HepG2 (cell line): ENCODE measurements around the gene CCL3. TPM values are rescaled to one million over a fixed set of nuclear protein-coding genes. Genes with fewer than 3 reads are reported as not detected.

ENCODE experiments used
- ATAC-seq: fragments of 200-7000 bp; cut with Tn5 transposase; 3 replicates; pipeline ENCODE4 v1.9.1; 2020; ENCODE audit warnings: mild to moderate bottlenecking, moderate library complexity
- BruUV-seq: library from RNA; stranded (reverse); fragments of 400-500 nt; replicated peaks from 2 replicates; lab custom pipeline; 2021; lab: Mats Ljungman, UMichigan
- CTCF ChIA-PET: fragments of 300-600 bp; formaldehyde crosslinking; extraction: SDS; loops from one replicate; lab custom pipeline; 2021; ENCODE audit warnings: low total read pairs, inconsistent platforms, low intra/inter-chr PET ratio; lab: Yijun Ruan, JAX
- POLR2A ChIA-PET: fragments of 350-600 bp; sonication (Branson Sonifier 250); formaldehyde crosslinking; loops from one replicate; lab custom pipeline; 2020; ENCODE audit warnings: antibody characterized with exemption, inconsistent platforms; lab: Yijun Ruan, JAX
- DNase-seq: peaks from one replicate; pipeline ENCODE4 v3.0.0-alpha.2; 2015; ENCODE audit warnings: low spot score
- FAIRE-seq: peaks from 3 replicates; lab custom pipeline; 2011; peaks lifted over from hg19 to GRCh38; lab: Jason Lieb, UNC
- H2AFZ ChIP-seq: one replicate; pipeline ENCODE4 v1.6.1; 2011; ENCODE audit warnings: low read length, inconsistent platforms
- H3K27ac ChIP-seq: fragments of 300-600 bp; 3 replicates; pipeline ENCODE4 v1.8.0; 2011; ENCODE audit warnings: mixed run types, mild to moderate bottlenecking, mixed read lengths, low read length, inconsistent platforms; ENCODE audit not compliant: insufficient read depth; ENCODE audit errors: extremely low read length
- H3K27me3 ChIP-seq, 2 experiments: fragments of 200-600 bp in 1 of 2; 2 replicates in 1 of 2; 3 replicates in 1 of 2; pipeline versions ENCODE4 v1.6.0 to v1.8.0; 2011; ENCODE audit warnings: low read length in 2 of 2, mild to moderate bottlenecking in 2 of 2, moderate library complexity in 2 of 2, inconsistent platforms in 1 of 2; ENCODE audit not compliant: insufficient read depth in 2 of 2, control insufficient read depth in 1 of 2
- H3K36me3 ChIP-seq, 2 experiments: fragments of 200-600 bp in 1 of 2; replicated peaks in 1 of 2; 2 replicates in 1 of 2; 3 replicates in 1 of 2; pipeline versions ENCODE4 v1.5.1 to v1.8.0; 2011; ENCODE audit warnings: low read length in 2 of 2, inconsistent platforms in 1 of 2; ENCODE audit not compliant: insufficient read depth in 2 of 2, control insufficient read depth in 1 of 2
- H3K4me1 ChIP-seq: 2 replicates; pipeline ENCODE4 v1.5.1; 2012; ENCODE audit warnings: low read length, inconsistent platforms; ENCODE audit not compliant: insufficient read depth
- H3K4me2 ChIP-seq: 2 replicates; pipeline ENCODE4 v1.6.0; 2011; ENCODE audit warnings: low read depth, low read length, inconsistent platforms
- H3K4me3 ChIP-seq, 3 experiments: fragments of 200-600 bp in 1 of 3; sonication (generic), shearing (Covaris generic) in 1 of 3; replicated peaks in 1 of 3; 2 replicates each; pipeline ENCODE4 v1.5.1; 2011 to 2016; ENCODE audit warnings: low read length in 3 of 3, inconsistent platforms in 2 of 3, low read depth in 2 of 3, mild to moderate bottlenecking in 2 of 3, control low read depth in 1 of 3, mixed read lengths in 1 of 3; ENCODE audit not compliant: insufficient read depth in 1 of 3
- H3K79me2 ChIP-seq: one replicate; pipeline ENCODE4 v1.6.1; 2011; ENCODE audit warnings: low read length, inconsistent platforms; ENCODE audit not compliant: insufficient read depth
- H3K9ac ChIP-seq: 2 replicates; pipeline ENCODE4 v1.6.0; 2011; ENCODE audit warnings: mild to moderate bottlenecking, low read depth, low read length, inconsistent platforms; ENCODE audit not compliant: insufficient read depth
- H3K9me3 ChIP-seq: 2 replicates; pipeline ENCODE4 v1.5.1; 2012; ENCODE audit warnings: mild to moderate bottlenecking, low read length
- H4K20me1 ChIP-seq: 2 replicates; pipeline ENCODE4 v1.6.0; 2011; ENCODE audit warnings: inconsistent platforms, mild to moderate bottlenecking, low read length, moderate library complexity; ENCODE audit not compliant: insufficient read depth
- HMG20A ChIP-seq: IDR thresholded peaks from 2 replicates; pipeline ENCODE4 v1.6.1; 2016; ENCODE audit warnings: borderline replicate concordance
- HOXA3 ChIP-seq: sonication (generic); formaldehyde crosslinking; IDR thresholded peaks from 2 replicates; pipeline ENCODE4 v1.5.0; 2020; ENCODE audit warnings: missing genetic modification reagents
- KDM5B ChIP-seq: sonication (generic); formaldehyde crosslinking; IDR thresholded peaks from 2 replicates; pipeline ENCODE4 v1.4.0; 2020; ENCODE audit warnings: missing genetic modification reagents, mild to moderate bottlenecking, borderline replicate concordance
- KDM6A ChIP-seq: IDR thresholded peaks from 2 replicates; pipeline ENCODE4 v1.6.1; 2016; ENCODE audit warnings: low read depth
- RBM39 ChIP-seq: fragments of 200-400 bp; formaldehyde crosslinking; IDR thresholded peaks from one replicate; pipeline ENCODE4 v1.6.1; 2018; ENCODE audit warnings: antibody characterized with exemption, mild to moderate bottlenecking, low read depth, low read length; ENCODE audit not compliant: poor library complexity, severe bottlenecking
- SAP130 ChIP-seq: IDR thresholded peaks from 2 replicates; pipeline ENCODE4 v1.6.1; 2016; ENCODE audit warnings: low read depth
- SP140L ChIP-seq: sonication (generic); formaldehyde crosslinking; IDR thresholded peaks from 2 replicates; pipeline ENCODE4 v1.4.0; 2020; ENCODE audit warnings: missing genetic modification reagents, borderline replicate concordance
- ZFP1 ChIP-seq: IDR thresholded peaks from 2 replicates; pipeline ENCODE4 v1.6.1; 2016
- ZNF224 ChIP-seq: sonication (generic); formaldehyde crosslinking; IDR thresholded peaks from 2 replicates; pipeline ENCODE4 v1.5.0; 2020; ENCODE audit warnings: mild to moderate bottlenecking, missing genetic modification reagents
- ZNF282 ChIP-seq: fragments of 450-650 bp; IDR thresholded peaks from 2 replicates; pipeline ENCODE4 v1.6.1; 2018; ENCODE audit not compliant: partially characterized antibody
- ZNF292 ChIP-seq: sonication (generic); formaldehyde crosslinking; IDR thresholded peaks from 2 replicates; pipeline ENCODE4 v1.8.1; 2022; ENCODE audit warnings: mild to moderate bottlenecking, low read depth, missing genetic modification reagents, borderline replicate concordance
- ZNF775 ChIP-seq: sonication (generic); formaldehyde crosslinking; IDR thresholded peaks from 2 replicates; pipeline ENCODE4 v1.4.0; 2020; ENCODE audit warnings: missing genetic modification reagents, mild to moderate bottlenecking, moderate library complexity, borderline replicate concordance
- ZSCAN29 ChIP-seq: sonication (generic); formaldehyde crosslinking; conservative IDR thresholded peaks from 2 replicates; pipeline ENCODE4 v1.4.0; 2020; ENCODE audit warnings: mild to moderate bottlenecking, missing genetic modification reagents
- WGBS: methylation state at CpG from one replicate; pipeline ENCODE4 v1.1.6; 2017; ENCODE audit warnings: low lambda C conversion rate; 5-methylcytosine and 5-hydroxymethylcytosine counted together
- in situ Hi-C: cut with HindIII; loops from 2 replicates; pipeline ENCODE4 v1.10.0; 2017; ENCODE audit warnings: low pct_unique_long_range_greater_than_20kb; ENCODE audit not compliant: extremely low pct_ligation_motif_present
- intact Hi-C: fragments of 100-400 bp; cut with micrococcal nuclease; formaldehyde crosslinking; loops from one replicate; pipeline ENCODE4 v1.10.0; 2022; ENCODE audit not compliant: unreplicated experiment
- polyA plus RNA-seq, 8 experiments: library from polyadenylated mRNA; depleted of rRNA in 3 of 8; stranded (reverse) in 7 of 8; unstranded in 1 of 8; fragments of >200 nt; fragmentation: Illumina TruSeq in 4 of 8; extraction: Trizol in 4 of 8; gene quantifications; 2 replicates each; pipeline versions ENCODE4 v1.2.1 to v1.2.3, GENCODE V29; 2011 to 2016; ENCODE audit warnings: low read depth in 4 of 8, missing spikeins in 1 of 8, mixed read lengths in 1 of 8; ENCODE audit not compliant: insufficient read depth in 1 of 8
- total RNA-seq, 5 experiments: library from RNA; depleted of rRNA; stranded (reverse); fragments of >200 nt; fragmentation: Illumina TruSeq; extraction: Trizol; gene quantifications; 2 replicates each; pipeline ENCODE4 v1.2.3, GENCODE V29; 2016; ENCODE audit warnings: low read depth in 1 of 5
- TF ChIP-seq, protein P1 (sequence below): sonication (generic); formaldehyde crosslinking; IDR thresholded peaks from 2 replicates; pipeline ENCODE4 v1.8.1; 2022; ENCODE audit warnings: mild to moderate bottlenecking, missing genetic modification reagents
- TF ChIP-seq, protein P2 (sequence below): fragments of 450-650 bp; IDR thresholded peaks from 2 replicates; pipeline ENCODE4 v1.6.1; 2017
- TF ChIP-seq, protein P3 (sequence below): sonication (generic); formaldehyde crosslinking; IDR thresholded peaks from 2 replicates; pipeline ENCODE4 v1.8.0; 2022; ENCODE audit warnings: low read depth, missing genetic modification reagents
- TF ChIP-seq, protein P4 (sequence below): sonication (generic); formaldehyde crosslinking; IDR thresholded peaks from 2 replicates; pipeline ENCODE4 v1.8.0; 2022; ENCODE audit warnings: missing genetic modification reagents, mild to moderate bottlenecking, borderline replicate concordance
- TF ChIP-seq, protein P5 (sequence below), 2 experiments: sonication (generic) in 1 of 2; formaldehyde crosslinking in 1 of 2; IDR thresholded peaks; 2 replicates each; pipeline versions ENCODE4 v1.4.0 to v1.6.1; 2018 to 2020; ENCODE audit warnings: missing genetic modification reagents in 2 of 2, borderline replicate concordance in 1 of 2, low read depth in 1 of 2, mild to moderate bottlenecking in 1 of 2, missing biosample characterization in 1 of 2

Gene CCL3
- total and polyA plus RNA-seq, 2 of the 13 experiments (the other 11 are each of a cell fraction or from before 2014, with no cell fraction given): not detected

DNA sequence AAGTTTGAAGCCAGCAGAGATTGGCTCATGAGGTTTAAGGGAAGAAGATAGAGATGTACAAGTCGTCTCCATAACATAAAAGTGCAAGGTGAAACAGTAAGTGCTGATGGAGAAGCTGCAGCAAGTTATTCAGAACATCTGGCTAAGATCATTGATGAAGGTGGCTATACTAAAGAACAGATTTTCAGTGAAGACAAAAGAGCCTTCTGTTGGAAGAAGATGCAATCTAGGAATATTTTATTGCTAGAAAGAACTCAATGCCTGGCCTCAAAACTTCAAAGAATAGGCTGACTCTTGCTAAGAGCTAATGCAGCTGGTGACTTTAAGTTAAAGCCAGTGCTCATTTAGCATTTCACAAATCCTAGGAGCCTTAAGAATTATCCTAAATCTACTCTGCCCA, 39.7 kb upstream of the CCL3 start:
- ChIA-PET CTCF (no interaction called here), POLR2A (no interaction called here)
- H3K79me2 ChIP-seq: no peaks in the 10 kb centered on the region
- no peaks in the 10 kb centered on the region for H4K20me1 ChIP-seq
- no peak overlapping the region for H3K27ac ChIP-seq
- no peak for ATAC-seq
- H3K4me2 ChIP-seq: no peak overlapping the region
- 0% methylated on average over 1 of the region's 1 CpG for WGBS
- H3K9me3 ChIP-seq: peaks cover 11% of the 10 kb centered on the region; the same call in 1 of the 2 replicates
- intact Hi-C loops (no loop called here), in situ Hi-C loops (no loop called here)
- no peaks in the 10 kb centered on the region for H3K27me3 ChIP-seq
- DNase-seq: no peak
- no TSS peak for BruUV-seq
- H3K4me1 ChIP-seq: peaks cover 11% of the 10 kb centered on the region
- FAIRE-seq: no peak
- no peak for TF ChIP-seq ZNF775
- TF ChIP-seq, protein P1, sequence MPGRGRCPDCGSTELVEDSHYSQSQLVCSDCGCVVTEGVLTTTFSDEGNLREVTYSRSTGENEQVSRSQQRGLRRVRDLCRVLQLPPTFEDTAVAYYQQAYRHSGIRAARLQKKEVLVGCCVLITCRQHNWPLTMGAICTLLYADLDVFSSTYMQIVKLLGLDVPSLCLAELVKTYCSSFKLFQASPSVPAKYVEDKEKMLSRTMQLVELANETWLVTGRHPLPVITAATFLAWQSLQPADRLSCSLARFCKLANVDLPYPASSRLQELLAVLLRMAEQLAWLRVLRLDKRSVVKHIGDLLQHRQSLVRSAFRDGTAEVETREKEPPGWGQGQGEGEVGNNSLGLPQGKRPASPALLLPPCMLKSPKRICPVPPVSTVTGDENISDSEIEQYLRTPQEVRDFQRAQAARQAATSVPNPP: no peak
- no peak for TF ChIP-seq KDM5B (CRISPR knock-in tag)
- no peak for TF ChIP-seq RBM39
- TF ChIP-seq, protein P2, sequence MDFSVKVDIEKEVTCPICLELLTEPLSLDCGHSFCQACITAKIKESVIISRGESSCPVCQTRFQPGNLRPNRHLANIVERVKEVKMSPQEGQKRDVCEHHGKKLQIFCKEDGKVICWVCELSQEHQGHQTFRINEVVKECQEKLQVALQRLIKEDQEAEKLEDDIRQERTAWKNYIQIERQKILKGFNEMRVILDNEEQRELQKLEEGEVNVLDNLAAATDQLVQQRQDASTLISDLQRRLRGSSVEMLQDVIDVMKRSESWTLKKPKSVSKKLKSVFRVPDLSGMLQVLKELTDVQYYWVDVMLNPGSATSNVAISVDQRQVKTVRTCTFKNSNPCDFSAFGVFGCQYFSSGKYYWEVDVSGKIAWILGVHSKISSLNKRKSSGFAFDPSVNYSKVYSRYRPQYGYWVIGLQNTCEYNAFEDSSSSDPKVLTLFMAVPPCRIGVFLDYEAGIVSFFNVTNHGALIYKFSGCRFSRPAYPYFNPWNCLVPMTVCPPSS: no peak
- TF ChIP-seq, protein P3, sequence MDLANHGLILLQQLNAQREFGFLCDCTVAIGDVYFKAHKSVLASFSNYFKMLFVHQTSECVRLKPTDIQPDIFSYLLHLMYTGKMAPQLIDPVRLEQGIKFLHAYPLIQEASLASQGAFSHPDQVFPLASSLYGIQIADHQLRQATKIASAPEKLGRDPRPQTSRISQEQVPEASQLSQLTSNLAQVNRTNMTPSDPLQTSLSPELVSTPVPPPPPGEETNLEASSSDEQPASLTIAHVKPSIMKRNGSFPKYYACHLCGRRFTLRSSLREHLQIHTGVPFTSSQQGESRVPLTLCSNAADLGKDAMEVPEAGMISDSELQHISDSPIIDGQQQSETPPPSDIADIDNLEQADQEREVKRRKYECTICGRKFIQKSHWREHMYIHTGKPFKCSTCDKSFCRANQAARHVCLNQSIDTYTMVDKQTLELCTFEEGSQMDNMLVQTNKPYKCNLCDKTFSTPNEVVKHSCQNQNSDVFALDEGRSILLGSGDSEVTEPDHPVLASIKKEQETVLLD (CRISPR knock-in tag): no peak
- no peak for TF ChIP-seq KDM6A (CRISPR knock-in tag)
- no peak for TF ChIP-seq ZNF282
- TF ChIP-seq ZFP1 (CRISPR knock-in tag): no peak
- TF ChIP-seq SAP130 (CRISPR knock-in tag): no peak
- TF ChIP-seq ZNF292 (CRISPR knock-in tag): no peak
- no peak for TF ChIP-seq HOXA3 (CRISPR knock-in tag)
- TF ChIP-seq HMG20A (CRISPR knock-in tag): no peak
- TF ChIP-seq, protein P4, sequence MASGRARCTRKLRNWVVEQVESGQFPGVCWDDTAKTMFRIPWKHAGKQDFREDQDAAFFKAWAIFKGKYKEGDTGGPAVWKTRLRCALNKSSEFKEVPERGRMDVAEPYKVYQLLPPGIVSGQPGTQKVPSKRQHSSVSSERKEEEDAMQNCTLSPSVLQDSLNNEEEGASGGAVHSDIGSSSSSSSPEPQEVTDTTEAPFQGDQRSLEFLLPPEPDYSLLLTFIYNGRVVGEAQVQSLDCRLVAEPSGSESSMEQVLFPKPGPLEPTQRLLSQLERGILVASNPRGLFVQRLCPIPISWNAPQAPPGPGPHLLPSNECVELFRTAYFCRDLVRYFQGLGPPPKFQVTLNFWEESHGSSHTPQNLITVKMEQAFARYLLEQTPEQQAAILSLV (CRISPR knock-in tag): no peak
- TF ChIP-seq ZSCAN29: no peak
- TF ChIP-seq ZNF224 (CRISPR knock-in tag): no peak
- TF ChIP-seq SP140L (CRISPR knock-in tag): no peak
- TF ChIP-seq, protein P5, sequence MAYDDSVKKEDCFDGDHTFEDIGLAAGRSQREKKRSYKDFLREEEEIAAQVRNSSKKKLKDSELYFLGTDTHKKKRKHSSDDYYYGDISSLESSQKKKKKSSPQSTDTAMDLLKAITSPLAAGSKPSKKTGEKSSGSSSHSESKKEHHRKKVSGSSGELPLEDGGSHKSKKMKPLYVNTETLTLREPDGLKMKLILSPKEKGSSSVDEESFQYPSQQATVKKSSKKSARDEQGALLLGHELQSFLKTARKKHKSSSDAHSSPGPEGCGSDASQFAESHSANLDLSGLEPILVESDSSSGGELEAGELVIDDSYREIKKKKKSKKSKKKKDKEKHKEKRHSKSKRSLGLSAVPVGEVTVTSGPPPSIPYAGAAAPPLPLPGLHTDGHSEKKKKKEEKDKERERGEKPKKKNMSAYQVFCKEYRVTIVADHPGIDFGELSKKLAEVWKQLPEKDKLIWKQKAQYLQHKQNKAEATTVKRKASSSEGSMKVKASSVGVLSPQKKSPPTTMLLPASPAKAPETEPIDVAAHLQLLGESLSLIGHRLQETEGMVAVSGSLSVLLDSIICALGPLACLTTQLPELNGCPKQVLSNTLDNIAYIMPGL (CRISPR knock-in tag; IDR thresholded peaks at IDR 0.05; ENCODE audit: borderline replicate concordance in 1 of 2, low read depth in 1 of 2): no peak
- H2AFZ ChIP-seq: no peak overlapping the region
- no peak overlapping the region for H3K4me3 ChIP-seq
- H3K36me3 ChIP-seq: no peaks in the 10 kb centered on the region
- H3K9ac ChIP-seq: no peak overlapping the region
